GM12878 (cell line): Measurements from ENCODE around the gene ACSF3. TPM values are rescaled to one million over a fixed set of nuclear protein-coding genes. Genes with fewer than 3 reads are reported as not detected.

Source experiments
- ATF3 ChIP-seq: IDR thresholded peaks from 2 replicates; pipeline ENCODE4 v1.6.1; 2011; ENCODE audit warnings: low read depth, mild to moderate bottlenecking, low read length, moderate library complexity, borderline replicate concordance; ENCODE audit errors: extremely low read depth
- BRCA1 ChIP-seq: IDR thresholded peaks from 2 replicates; pipeline ENCODE4 v1.6.1; 2011; ENCODE audit warnings: low read depth, low read length, improper control_type of control experiment
- CBX5 ChIP-seq: sonication (generic); IDR thresholded peaks from 2 replicates; pipeline ENCODE4 v1.6.1; 2016; ENCODE audit warnings: low read depth, moderate library complexity, mild to moderate bottlenecking, inconsistent platforms
- CUX1 ChIP-seq: IDR thresholded peaks from 2 replicates; pipeline ENCODE4 v1.6.1; 2012; ENCODE audit warnings: improper control_type of control experiment, low read depth, low read length; ENCODE audit not compliant: insufficient replicate concordance
- E2F4 ChIP-seq: IDR thresholded peaks from 2 replicates; pipeline ENCODE4 v1.6.1; 2012; ENCODE audit warnings: low read depth, low read length, improper control_type of control experiment
- EGR1 ChIP-seq, 2 experiments: IDR thresholded peaks; 1 replicate in 1 of 2; 2 replicates in 1 of 2; pipeline ENCODE4 v1.6.1; 2011 to 2012; ENCODE audit warnings: low read depth in 2 of 2, low read length in 2 of 2, borderline replicate concordance in 1 of 2, mild to moderate bottlenecking in 1 of 2, moderate library complexity in 1 of 2
- EP300 ChIP-seq, 2 experiments: fragments of 150-350 bp in 1 of 2; IDR thresholded peaks; 2 replicates each; pipeline ENCODE4 v1.6.1; 2011 to 2012; ENCODE audit warnings: low read depth in 2 of 2, low read length in 2 of 2, borderline replicate concordance in 1 of 2, improper control_type of control experiment in 1 of 2, inconsistent platforms in 1 of 2; ENCODE audit not compliant: control insufficient read depth in 1 of 2
- ESRRA ChIP-seq: IDR thresholded peaks from 2 replicates; pipeline ENCODE4 v1.6.1; 2012; ENCODE audit warnings: mild to moderate bottlenecking, low read length, improper control_type of control experiment
- HCFC1 ChIP-seq: fragments of 150-350 bp; IDR thresholded peaks from 2 replicates; pipeline ENCODE4 v1.6.1; 2014; ENCODE audit warnings: low read length
- IKZF2 ChIP-seq, 2 experiments: fragments of 450-650 bp; IDR thresholded peaks; 2 replicates each; pipeline ENCODE4 v1.6.1; 2017; ENCODE audit warnings: mild to moderate bottlenecking in 2 of 2, moderate library complexity in 2 of 2
- IRF5 ChIP-seq: fragments of 450-650 bp; IDR thresholded peaks from 2 replicates; pipeline ENCODE4 v1.6.1; 2017; ENCODE audit warnings: borderline replicate concordance
- MTA3 ChIP-seq: IDR thresholded peaks from 2 replicates; pipeline ENCODE4 v1.6.1; 2012; ENCODE audit warnings: low read length, inconsistent platforms, borderline replicate concordance
- MYB ChIP-seq: fragments of 150-350 bp; IDR thresholded peaks from 2 replicates; pipeline ENCODE4 v1.6.1; 2014; ENCODE audit warnings: mild to moderate bottlenecking, low read depth, low read length, borderline replicate concordance
- NR2F1 ChIP-seq: fragments of 450-650 bp; conservative IDR thresholded peaks from 2 replicates; pipeline ENCODE4 v1.6.1; 2017; ENCODE audit warnings: mild to moderate bottlenecking
- POLR2A ChIP-seq: IDR thresholded peaks from 2 replicates; pipeline ENCODE4 v1.6.1; 2011; ENCODE audit warnings: low read depth, mild to moderate bottlenecking, low read length
- RB1 ChIP-seq: fragments of 450-650 bp; formaldehyde crosslinking; IDR thresholded peaks from 2 replicates; pipeline ENCODE4 v1.6.1; 2017; ENCODE audit warnings: mild to moderate bottlenecking, borderline replicate concordance
- RFX5 ChIP-seq: IDR thresholded peaks from 2 replicates; pipeline ENCODE4 v1.6.1; 2011; ENCODE audit warnings: low read depth, low read length, improper control_type of control experiment
- RUNX3 ChIP-seq: IDR thresholded peaks from 2 replicates; pipeline ENCODE4 v1.6.1; 2012; ENCODE audit warnings: low read length, inconsistent platforms
- SMARCA5 ChIP-seq: fragments of 450-650 bp; IDR thresholded peaks from 2 replicates; pipeline ENCODE4 v1.6.1; 2017; ENCODE audit warnings: mild to moderate bottlenecking
- SRF ChIP-seq, 2 experiments: IDR thresholded peaks; 2 replicates each; pipeline ENCODE4 v1.6.1; 2011; ENCODE audit warnings: low read depth in 2 of 2, low read length in 2 of 2, mild to moderate bottlenecking in 1 of 2, moderate library complexity in 1 of 2
- STAT3 ChIP-seq: IDR thresholded peaks from 2 replicates; pipeline ENCODE4 v1.6.1; 2011; ENCODE audit warnings: low read depth, low read length, improper control_type of control experiment
- TARDBP ChIP-seq: IDR thresholded peaks from 2 replicates; pipeline ENCODE4 v1.6.1; 2016; ENCODE audit warnings: borderline replicate concordance
- YBX1 ChIP-seq: fragments of 450-650 bp; IDR thresholded peaks from 2 replicates; pipeline ENCODE4 v1.6.1; 2016; ENCODE audit warnings: antibody characterized with exemption
- YY1 ChIP-seq: IDR thresholded peaks from 2 replicates; pipeline ENCODE4 v1.6.1; 2011; ENCODE audit warnings: low read depth, mild to moderate bottlenecking, low read length
- ZNF384 ChIP-seq: IDR thresholded peaks from 2 replicates; pipeline ENCODE4 v1.6.1; 2012; ENCODE audit warnings: low read depth, mild to moderate bottlenecking, low read length, improper control_type of control experiment, borderline replicate concordance
- polyA plus RNA-seq, 11 experiments: library from polyadenylated mRNA; depleted of rRNA in 4 of 11; unstranded in 6 of 11; stranded (reverse) in 5 of 11; fragments of >200 nt; fragmentation: Nextera tagmentation in 4 of 11; fragmentation: Illumina TruSeq in 1 of 11; extraction: Ambion mirVana in 4 of 11; extraction: Trizol in 1 of 11; gene quantifications; 1 replicate in 1 of 11; 2 replicates in 10 of 11; pipeline versions ENCODE4 v1.2.1 to v1.2.3, GENCODE V29; 2011 to 2016; ENCODE audit warnings: inconsistent platforms in 2 of 11, missing spikeins in 2 of 11, low read depth in 1 of 11
- total RNA-seq, 4 experiments: library from RNA; depleted of rRNA in 3 of 4; stranded (reverse); fragments of >200 nt in 3 of 4; fragmentation: Illumina TruSeq in 1 of 4; extraction: Trizol in 1 of 4; gene quantifications; 2 replicates each; pipeline versions ENCODE4 v1.2.1 to v1.2.3, GENCODE V29; 2013 to 2021

Gene ACSF3
- total and polyA plus RNA-seq, 10 of the 15 experiments (the other 5 are each of a cell fraction or from before 2014, with no cell fraction given), result 1.0 to 44.4 (median 25.8) TPM

- TF ChIP-seq E2F4, result no peak
- TF ChIP-seq RUNX3, result peak; percentile 66
- TF ChIP-seq ZNF384, result no peak
- no peak for TF ChIP-seq SMARCA5
- TF ChIP-seq CUX1, result no peak
- no peak for TF ChIP-seq MTA3
- TF ChIP-seq MYB, result no peak
- TF ChIP-seq EGR1 (IDR thresholded peaks at IDR 0.05; ENCODE audit: borderline replicate concordance in 1 of 2, low read depth in 2 of 2, low read length in 2 of 2), result peak in 1 of 2 experiments; percentile 88; a peak in 2 of 3 replicates
- TF ChIP-seq IRF5, result no peak
- TF ChIP-seq HCFC1, result no peak
- TF ChIP-seq RFX5, result no peak
- TF ChIP-seq IKZF2 (IDR thresholded peaks at IDR 0.05), result peak in 1 of 2 experiments; percentile 35; a peak in 2 of 4 replicates
- TF ChIP-seq TARDBP, result no peak
- no peak for TF ChIP-seq CBX5
- TF ChIP-seq YBX1, result no peak
- peak; percentile 43; the same call in 1 of the 2 replicates for TF ChIP-seq NR2F1
- TF ChIP-seq RB1, result no peak
- TF ChIP-seq POLR2A, result peak; percentile 32; the same call in 1 of the 2 replicates
- no peak for TF ChIP-seq SRF (IDR thresholded peaks at IDR 0.05; ENCODE audit: low read depth in 2 of 2, low read length in 2 of 2)
- no peak for TF ChIP-seq BRCA1
- no peak for TF ChIP-seq YY1
- TF ChIP-seq STAT3, result no peak
- TF ChIP-seq ATF3, result no peak
- no peak for TF ChIP-seq EP300 (IDR thresholded peaks at IDR 0.05; ENCODE audit: borderline replicate concordance in 1 of 2, control insufficient read depth in 1 of 2, low read depth in 2 of 2, low read length in 2 of 2)
- TF ChIP-seq ESRRA, result no peak
These were observed 11.4 kb downstream of the ACSF3 start (continued) for GRCh38 chr16:89104930-89105571.
